Endothelial cell (in vitro differentiated cells): ENCODE data around the gene ZCCHC24. TPM values are rescaled to one million over a fixed set of nuclear protein-coding genes. Genes with fewer than 3 reads are reported as not detected.

Source experiments
- DNase-seq: peaks from one replicate; pipeline ENCODE4 v3.0.0; 2021; ENCODE audit warnings: low spot score
- H3K27ac Mint-ChIP-seq: one replicate; pipeline ENCODE4 v1.8.0; 2021; ENCODE audit warnings: mixed read lengths, inconsistent platforms; ENCODE audit not compliant: unreplicated experiment
- H3K27me3 Mint-ChIP-seq: one replicate; pipeline ENCODE4 v1.8.0; 2021; ENCODE audit warnings: mild to moderate bottlenecking, moderate library complexity, mixed read lengths, inconsistent platforms; ENCODE audit not compliant: unreplicated experiment
- H3K36me3 Mint-ChIP-seq: one replicate; pipeline ENCODE4 v1.8.0; 2021; ENCODE audit warnings: mild to moderate bottlenecking, low read depth, mixed read lengths, inconsistent platforms; ENCODE audit not compliant: unreplicated experiment
- H3K4me1 Mint-ChIP-seq: one replicate; pipeline ENCODE4 v1.8.0; 2021; ENCODE audit warnings: mild to moderate bottlenecking, mixed read lengths, inconsistent platforms; ENCODE audit not compliant: unreplicated experiment
- H3K4me3 Mint-ChIP-seq: one replicate; pipeline ENCODE4 v1.8.0; 2021; ENCODE audit warnings: mild to moderate bottlenecking, mixed read lengths, inconsistent platforms; ENCODE audit not compliant: unreplicated experiment
- H3K9me3 Mint-ChIP-seq: one replicate; pipeline ENCODE4 v1.8.0; 2021; ENCODE audit warnings: mixed read lengths, inconsistent platforms; ENCODE audit not compliant: unreplicated experiment
- total RNA-seq: library from RNA; stranded (reverse); fragmentation: NEBNext Ultra II Directional; extraction: Animal tissue kit (Norgen Biotek cat#: 25700); gene quantifications from one replicate; pipeline ENCODE4 v1.2.1, GENCODE V29; 2021; ENCODE audit not compliant: unreplicated experiment
- TF ChIP-seq, protein P1 (sequence below): fragments of 200-600 bp; sonication (generic); IDR thresholded peaks from one replicate; pipeline ENCODE4 v1.5.0; 2021; ENCODE audit warnings: antibody characterized with exemption; ENCODE audit not compliant: unreplicated experiment

Gene ZCCHC24
- total RNA-seq, 1 donor from 2014 or later = 60.0 TPM

DNA sequence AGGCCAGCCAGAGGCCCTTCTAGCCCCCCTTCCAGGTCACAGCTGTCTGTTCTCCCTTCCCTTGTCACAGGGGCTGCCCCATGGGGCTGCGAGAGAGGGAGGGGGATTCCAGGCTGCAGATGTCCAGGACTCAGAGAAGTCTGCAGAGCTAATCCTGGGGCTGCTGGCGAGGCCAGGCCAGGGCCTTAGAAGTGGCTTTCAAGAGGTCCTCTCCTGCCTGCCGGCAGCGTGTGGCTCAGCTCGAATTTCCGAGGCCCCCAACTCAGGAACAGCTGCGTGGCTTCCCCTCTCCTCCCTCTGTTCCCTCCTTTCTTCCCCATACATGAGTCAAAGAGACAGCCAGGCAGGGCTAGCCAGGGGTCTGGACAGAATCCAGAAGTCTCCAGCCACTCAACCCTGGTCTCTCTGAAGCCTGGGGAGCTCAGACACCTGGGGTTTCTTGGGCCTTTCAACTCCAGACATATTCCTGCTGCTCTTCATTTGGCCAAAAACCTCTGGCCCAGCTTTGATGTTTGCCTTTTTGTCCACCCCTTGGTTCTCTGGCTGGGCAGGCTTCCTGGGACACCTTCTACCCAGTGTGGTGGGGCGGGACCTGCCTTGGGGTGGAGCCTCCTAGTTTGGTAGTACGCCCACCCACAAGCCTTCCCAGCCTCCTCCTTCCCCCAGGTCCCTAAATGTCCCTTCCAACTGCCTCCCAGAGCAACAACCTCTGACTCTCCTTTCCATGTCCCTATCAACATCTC is 45.1 kb upstream of the ZCCHC24 start:
- DNase-seq = no peak
- H3K27me3 Mint-ChIP-seq = peaks cover 5% of the 10 kb centered on the region
- TF ChIP-seq, protein P1, sequence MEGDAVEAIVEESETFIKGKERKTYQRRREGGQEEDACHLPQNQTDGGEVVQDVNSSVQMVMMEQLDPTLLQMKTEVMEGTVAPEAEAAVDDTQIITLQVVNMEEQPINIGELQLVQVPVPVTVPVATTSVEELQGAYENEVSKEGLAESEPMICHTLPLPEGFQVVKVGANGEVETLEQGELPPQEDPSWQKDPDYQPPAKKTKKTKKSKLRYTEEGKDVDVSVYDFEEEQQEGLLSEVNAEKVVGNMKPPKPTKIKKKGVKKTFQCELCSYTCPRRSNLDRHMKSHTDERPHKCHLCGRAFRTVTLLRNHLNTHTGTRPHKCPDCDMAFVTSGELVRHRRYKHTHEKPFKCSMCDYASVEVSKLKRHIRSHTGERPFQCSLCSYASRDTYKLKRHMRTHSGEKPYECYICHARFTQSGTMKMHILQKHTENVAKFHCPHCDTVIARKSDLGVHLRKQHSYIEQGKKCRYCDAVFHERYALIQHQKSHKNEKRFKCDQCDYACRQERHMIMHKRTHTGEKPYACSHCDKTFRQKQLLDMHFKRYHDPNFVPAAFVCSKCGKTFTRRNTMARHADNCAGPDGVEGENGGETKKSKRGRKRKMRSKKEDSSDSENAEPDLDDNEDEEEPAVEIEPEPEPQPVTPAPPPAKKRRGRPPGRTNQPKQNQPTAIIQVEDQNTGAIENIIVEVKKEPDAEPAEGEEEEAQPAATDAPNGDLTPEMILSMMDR = no peak
- no peak overlapping the region for H3K27ac Mint-ChIP-seq
- peaks cover 6% of the 10 kb centered on the region for H3K4me1 Mint-ChIP-seq
- H3K4me3 Mint-ChIP-seq = no peak overlapping the region
- no peaks in the 10 kb centered on the region for H3K36me3 Mint-ChIP-seq
- H3K9me3 Mint-ChIP-seq = no peaks in the 10 kb centered on the region

DNA sequence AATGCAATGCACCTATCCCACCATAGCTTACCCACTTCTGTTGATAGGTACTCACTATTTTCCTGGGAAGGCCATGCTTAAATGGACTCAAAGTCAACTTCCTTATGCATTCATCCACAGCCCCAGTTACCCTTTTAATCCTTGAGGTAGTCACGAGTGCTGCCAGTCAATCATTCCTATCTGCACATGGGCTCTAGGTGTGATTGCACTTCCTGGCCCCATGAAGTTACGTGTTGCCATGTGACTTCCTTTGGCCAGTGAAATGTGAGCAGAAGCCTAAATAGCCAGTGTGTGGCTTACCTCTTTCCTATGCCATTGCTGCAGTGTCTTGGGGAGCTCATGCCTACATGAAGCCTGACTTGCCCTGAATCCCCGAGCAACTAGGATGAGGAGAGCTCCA is 43.4 kb upstream of the ZCCHC24 start:
- Mint-ChIP-seq H3K4me1 (peaks cover 6% of the 10 kb centered on the region), H3K4me3 (no peak overlapping the region)

DNA sequence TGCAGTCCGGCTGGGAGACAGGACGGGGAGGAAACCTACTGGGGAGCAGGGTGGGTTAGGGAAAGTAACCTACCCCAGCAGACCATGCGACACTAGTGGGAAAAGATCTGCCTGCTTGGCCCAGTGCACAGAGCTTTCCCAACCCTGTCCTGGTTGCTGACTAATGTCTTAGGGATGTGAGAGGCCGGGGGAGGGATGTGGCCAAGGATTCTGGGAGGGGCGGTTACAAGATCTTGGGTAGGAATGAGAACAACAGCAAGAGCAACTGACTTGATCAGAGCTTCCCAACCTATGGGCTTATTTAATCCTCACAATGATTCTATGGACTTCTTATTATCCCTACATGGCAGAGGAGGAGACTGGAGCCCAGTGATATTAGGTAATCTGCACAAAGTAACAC is 42.9 kb upstream of the ZCCHC24 start:
- Mint-ChIP-seq H3K9me3 (no peaks in the 10 kb centered on the region), H3K4me1 (peaks cover 6% of the 10 kb centered on the region), H3K27me3 (peaks cover 2% of the 10 kb centered on the region), H3K27ac (no peak overlapping the region), H3K36me3 (no peaks in the 10 kb centered on the region), H3K4me3 (no peak overlapping the region)
- no peak for DNase-seq
- TF ChIP-seq, protein P1 = no peak

More for the DNA sequence above, 43.4 kb upstream of the ZCCHC24 start:
- H3K36me3 Mint-ChIP-seq = no peaks in the 10 kb centered on the region
- no peak for DNase-seq
- TF ChIP-seq, protein P1 = no peak
- H3K27me3 Mint-ChIP-seq = peaks cover 3% of the 10 kb centered on the region
- H3K9me3 Mint-ChIP-seq = no peaks in the 10 kb centered on the region
- no peak overlapping the region for H3K27ac Mint-ChIP-seq

DNA sequence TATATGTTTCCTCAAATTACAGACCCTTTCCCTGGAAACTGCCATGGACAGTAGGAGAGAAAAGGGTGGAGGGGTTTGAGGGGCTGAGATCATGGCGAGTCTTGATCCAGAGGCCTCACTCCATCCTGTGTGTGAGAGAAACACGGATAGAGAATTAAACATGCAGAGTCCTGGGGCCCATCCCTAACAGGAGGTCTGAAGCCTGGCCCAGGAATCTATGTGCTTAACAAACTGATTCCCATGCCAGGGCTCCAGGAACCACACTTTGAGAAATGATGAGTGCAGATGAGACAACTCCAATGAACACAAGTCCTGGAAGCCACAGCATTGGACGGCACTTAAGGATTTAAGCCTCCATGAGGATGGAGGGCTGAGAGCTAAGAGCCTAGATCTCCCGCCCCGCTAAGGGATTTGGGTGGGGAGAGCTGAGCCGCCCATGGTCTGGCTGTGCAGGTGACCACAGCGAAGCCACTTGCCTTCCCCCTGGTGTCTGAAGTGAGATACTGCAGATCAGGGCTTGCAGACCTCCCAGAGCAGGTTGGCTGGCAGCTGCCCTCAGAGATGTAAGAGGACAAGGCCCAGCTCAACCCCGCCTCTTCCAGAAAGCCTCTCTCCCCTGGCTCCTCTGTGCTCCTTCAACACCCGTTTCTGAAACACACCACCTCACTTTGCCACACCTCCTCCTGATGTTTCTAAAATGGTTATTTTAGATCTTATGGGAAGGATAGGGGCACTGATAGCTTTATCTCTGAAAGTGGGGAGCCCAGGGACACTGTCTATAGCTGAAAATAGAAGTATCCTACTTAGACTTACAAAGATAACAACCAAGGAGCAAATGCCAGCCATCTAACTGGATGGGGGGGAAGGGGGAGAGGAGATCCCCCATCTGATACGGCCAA is 42.1 kb upstream of the ZCCHC24 start:
- H3K27ac Mint-ChIP-seq = no peak overlapping the region

More for the DNA sequence above, 42.1 kb upstream of the ZCCHC24 start:
- Mint-ChIP-seq H3K4me3 (no peak overlapping the region), H3K36me3 (no peaks in the 10 kb centered on the region), H3K9me3 (no peaks in the 10 kb centered on the region), H3K27me3 (peaks cover 2% of the 10 kb centered on the region), H3K4me1 (peaks cover 6% of the 10 kb centered on the region)
- TF ChIP-seq, protein P1 = peak; percentile 75
- DNase-seq = peak; percentile 76
